ENCODE measurements around the gene MDK.

DNA sequence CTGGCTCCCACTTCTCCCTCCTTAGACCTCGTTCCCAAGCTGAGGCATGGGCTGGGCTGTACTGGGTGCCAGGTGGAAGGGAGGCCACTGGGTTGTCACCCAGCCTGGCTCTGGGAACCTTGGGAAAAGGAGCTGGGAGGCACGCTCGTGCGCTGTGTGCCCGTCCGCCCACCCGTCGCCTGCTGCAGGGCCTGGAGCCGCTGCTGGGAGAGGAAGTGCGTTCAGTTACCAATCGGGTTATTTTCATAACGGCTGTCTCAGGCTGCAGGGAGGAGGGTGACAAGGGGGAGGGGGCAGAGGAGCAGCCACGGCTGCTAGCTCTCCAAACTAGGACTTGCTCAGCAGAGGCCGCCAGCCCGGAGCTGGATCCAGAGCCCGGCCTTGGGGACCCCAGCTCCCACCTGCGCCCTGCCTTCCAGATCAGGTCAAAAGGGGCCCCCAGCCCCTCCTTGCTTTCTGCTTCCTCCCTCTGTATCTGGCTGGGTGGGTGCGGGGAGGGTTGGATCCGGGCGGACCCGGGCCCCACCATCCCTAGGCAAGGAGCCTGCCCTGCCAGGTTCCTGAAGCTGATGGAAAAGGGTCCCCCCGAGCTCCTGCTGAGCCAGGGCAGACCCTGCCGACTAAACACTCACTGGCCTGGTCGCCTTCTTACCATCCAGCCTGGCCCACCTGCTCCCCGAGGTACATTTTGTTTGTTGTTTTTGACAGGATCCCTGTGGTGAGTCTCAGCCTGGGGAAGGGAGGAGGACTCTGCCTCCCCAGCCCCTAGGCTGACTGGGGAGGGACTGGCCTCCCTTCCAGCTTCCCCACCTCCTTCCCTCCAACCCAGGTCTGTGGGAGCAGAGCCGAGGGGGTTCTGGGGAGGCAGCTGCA, 19.9 kb upstream of the MDK start:
- TF ChIP-seq, protein P1, sequence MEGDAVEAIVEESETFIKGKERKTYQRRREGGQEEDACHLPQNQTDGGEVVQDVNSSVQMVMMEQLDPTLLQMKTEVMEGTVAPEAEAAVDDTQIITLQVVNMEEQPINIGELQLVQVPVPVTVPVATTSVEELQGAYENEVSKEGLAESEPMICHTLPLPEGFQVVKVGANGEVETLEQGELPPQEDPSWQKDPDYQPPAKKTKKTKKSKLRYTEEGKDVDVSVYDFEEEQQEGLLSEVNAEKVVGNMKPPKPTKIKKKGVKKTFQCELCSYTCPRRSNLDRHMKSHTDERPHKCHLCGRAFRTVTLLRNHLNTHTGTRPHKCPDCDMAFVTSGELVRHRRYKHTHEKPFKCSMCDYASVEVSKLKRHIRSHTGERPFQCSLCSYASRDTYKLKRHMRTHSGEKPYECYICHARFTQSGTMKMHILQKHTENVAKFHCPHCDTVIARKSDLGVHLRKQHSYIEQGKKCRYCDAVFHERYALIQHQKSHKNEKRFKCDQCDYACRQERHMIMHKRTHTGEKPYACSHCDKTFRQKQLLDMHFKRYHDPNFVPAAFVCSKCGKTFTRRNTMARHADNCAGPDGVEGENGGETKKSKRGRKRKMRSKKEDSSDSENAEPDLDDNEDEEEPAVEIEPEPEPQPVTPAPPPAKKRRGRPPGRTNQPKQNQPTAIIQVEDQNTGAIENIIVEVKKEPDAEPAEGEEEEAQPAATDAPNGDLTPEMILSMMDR (IDR thresholded peaks at IDR 0.05; ENCODE audit: low read length), result no peak
- TF ChIP-seq EZH2 (IDR thresholded peaks at IDR 0.05; ENCODE audit: borderline replicate concordance, low read length), result no peak
